CD14-positive monocyte (primary cell): ENCODE data around the gene CCDC195. TPM values are rescaled to one million over a fixed set of nuclear protein-coding genes. Genes with fewer than 3 reads are reported as not detected.
"Not testable (repeated sequence)": the region's sequence is repeated elsewhere in the genome, so short reads cannot be mapped to it uniquely, and the experiment has no call there.

ENCODE experiments used
- DNase-seq, 3 donors: peaks; one replicate each; pipeline ENCODE4 v3.0.0-alpha.2; 2011 to 2022
- H2AFZ ChIP-seq: 2 replicates; pipeline ENCODE4 v1.6.0; 2012; ENCODE audit warnings: mild to moderate bottlenecking, low read depth, low read length, inconsistent platforms; ENCODE audit not compliant: insufficient read depth, poor library complexity, severe bottlenecking
- H3K27ac ChIP-seq, 2 donors: 1 replicate in 1 of 2; 2 replicates in 1 of 2; pipeline ENCODE4 v1.5.1; 2012 to 2013; ENCODE audit warnings: low read length in 2 of 2, control low read depth in 1 of 2, inconsistent platforms in 1 of 2, low read depth in 1 of 2, mild to moderate bottlenecking in 1 of 2
- H3K27me3 ChIP-seq, 2 donors: one replicate each; pipeline versions ENCODE4 v1.6.0 to v1.6.1; 2011 to 2013; ENCODE audit warnings: low read length in 2 of 2; ENCODE audit not compliant: control insufficient read depth in 2 of 2, insufficient read depth in 2 of 2
- H3K36me3 ChIP-seq, 2 donors: replicated peaks in 1 of 2; 1 replicate in 1 of 2; 2 replicates in 1 of 2; pipeline versions ENCODE4 v1.5.1 to v1.6.1; 2012 to 2013; ENCODE audit warnings: low read length in 2 of 2, control low read depth in 1 of 2, inconsistent platforms in 1 of 2, mild to moderate bottlenecking in 1 of 2; ENCODE audit not compliant: insufficient read depth in 2 of 2, control insufficient read depth in 1 of 2
- H3K4me1 ChIP-seq, 2 donors: 1 replicate in 1 of 2; 2 replicates in 1 of 2; pipeline versions ENCODE4 v1.5.1 to v1.6.1; 2012 to 2013; ENCODE audit warnings: low read length in 2 of 2, control low read depth in 1 of 2, inconsistent platforms in 1 of 2, mild to moderate bottlenecking in 1 of 2, moderate library complexity in 1 of 2; ENCODE audit not compliant: insufficient read depth in 2 of 2, control insufficient read depth in 1 of 2
- H3K4me2 ChIP-seq: replicated peaks from 2 replicates; pipeline ENCODE3; 2012; ENCODE audit warnings: low read length, moderate library complexity, mild to moderate bottlenecking; ENCODE audit not compliant: poor library complexity, severe bottlenecking; ENCODE audit errors: extremely low read depth
- H3K4me3 ChIP-seq, 3 experiments: fragments of 200-600 bp in 1 of 3; sonication (generic) in 1 of 3; replicated peaks in 1 of 3; 1 replicate in 2 of 3; 2 replicates in 1 of 3; pipeline ENCODE4 v1.5.1; 2011 to 2013; ENCODE audit warnings: low read length in 3 of 3, mild to moderate bottlenecking in 3 of 3, control low read depth in 2 of 3, low read depth in 2 of 3, inconsistent platforms in 1 of 3, moderate library complexity in 1 of 3
- H3K79me2 ChIP-seq: 2 replicates; pipeline ENCODE4 v1.6.0; 2012; ENCODE audit warnings: mild to moderate bottlenecking, control low read depth, inconsistent platforms, low read length, moderate library complexity; ENCODE audit not compliant: insufficient read depth
- H3K9ac ChIP-seq: 2 replicates; pipeline ENCODE4 v1.6.0; 2017; ENCODE audit warnings: low read length, mild to moderate bottlenecking; ENCODE audit not compliant: insufficient read depth, poor library complexity, severe bottlenecking
- H3K9me3 ChIP-seq, 2 donors: replicated peaks in 1 of 2; 1 replicate in 1 of 2; 2 replicates in 1 of 2; pipeline versions ENCODE4 v1.5.1 to v1.6.1; 2012 to 2013; ENCODE audit warnings: low read length in 2 of 2, control low read depth in 1 of 2; ENCODE audit not compliant: control insufficient read depth in 1 of 2, insufficient read depth in 1 of 2
- H4K20me1 ChIP-seq: 2 replicates; pipeline ENCODE4 v1.6.0; 2012; ENCODE audit warnings: mild to moderate bottlenecking, low read length, control low read depth, moderate library complexity; ENCODE audit not compliant: insufficient read depth
- H3K27ac Mint-ChIP-seq, 7 donors: one replicate each; pipeline ENCODE4 v1.8.0; 2020; ENCODE audit warnings: mild to moderate bottlenecking in 7 of 7, mixed read lengths in 7 of 7, moderate library complexity in 6 of 7, inconsistent platforms in 2 of 7
- H3K27me3 Mint-ChIP-seq, 3 donors: one replicate each; pipeline ENCODE4 v1.8.0; 2021 to 2022; ENCODE audit warnings: low read depth in 3 of 3, mild to moderate bottlenecking in 3 of 3, mixed read lengths in 3 of 3, moderate library complexity in 3 of 3, inconsistent platforms in 1 of 3
- H3K36me3 Mint-ChIP-seq, 2 donors: one replicate each; pipeline ENCODE4 v1.8.0; 2020; ENCODE audit warnings: mixed read lengths in 2 of 2, inconsistent platforms in 1 of 2, mild to moderate bottlenecking in 1 of 2
- H3K4me1 Mint-ChIP-seq: one replicate; pipeline ENCODE4 v1.8.0; 2020; ENCODE audit warnings: mild to moderate bottlenecking, mixed read lengths
- H3K4me3 Mint-ChIP-seq, 2 donors: one replicate each; pipeline ENCODE4 v1.8.0; 2020; ENCODE audit warnings: mild to moderate bottlenecking in 2 of 2, mixed read lengths in 2 of 2, moderate library complexity in 1 of 2
- H3K9me3 Mint-ChIP-seq, 7 donors: one replicate each; pipeline ENCODE4 v1.8.0; 2020 to 2022; ENCODE audit warnings: mixed read lengths in 7 of 7, mild to moderate bottlenecking in 6 of 7, moderate library complexity in 6 of 7, inconsistent platforms in 2 of 7
- CTCF ChIP-seq: fragments of 200-600 bp; IDR thresholded peaks from one replicate; pipeline ENCODE4 v1.8.0; 2022; ENCODE audit warnings: antibody characterized with exemption, mild to moderate bottlenecking
- WGBS: methylation state at CpG from one replicate; pipeline ENCODE4 v1.1.5; 2013; ENCODE audit warnings: missing lambda C conversion rate; ENCODE audit not compliant: insufficient coverage; 5-methylcytosine and 5-hydroxymethylcytosine counted together
- intact Hi-C, 2 donors: fragments of 100-400 bp; cut with micrococcal nuclease; formaldehyde crosslinking; loops; one replicate each; pipeline versions ENCODE4 v1.15.0 to v1.15.1; 2023
- polyA plus RNA-seq, 3 donors: library from polyadenylated mRNA; depleted of rRNA in 1 of 3; unstranded in 2 of 3; stranded (reverse) in 1 of 3; fragments of 300-500 nt in 2 of 3; fragments of >200 nt in 1 of 3; fragmentation: Illumina TruSeq in 2 of 3; gene quantifications; 1 replicate in 2 of 3; 2 replicates in 1 of 3; pipeline ENCODE4 v1.2.3, GENCODE V29; 2012 to 2021

Gene CCDC195
- polyA plus RNA-seq, 3 donors: not detected

DNA sequence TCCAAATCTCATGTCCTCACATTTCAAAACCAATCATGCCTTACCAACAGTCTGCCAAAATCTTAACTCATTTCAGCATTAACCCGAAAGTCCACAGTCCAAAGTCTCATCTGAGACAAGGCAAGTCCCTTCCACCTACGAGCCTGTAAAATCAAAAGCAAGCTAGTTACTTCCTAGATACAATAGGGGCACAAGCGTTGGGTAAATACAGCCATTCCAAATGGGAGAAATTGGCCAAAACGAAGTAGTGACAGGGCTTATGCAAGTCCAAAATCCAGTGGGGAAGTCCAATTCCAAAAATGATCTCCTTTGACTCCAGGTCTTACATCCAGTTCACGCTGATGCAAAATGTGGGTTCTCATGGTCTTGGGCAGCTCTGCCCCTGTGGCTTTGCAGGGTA lies 54.5 kb downstream of the CCDC195 start:
- H3K4me1 Mint-ChIP-seq, H3K9ac ChIP-seq, H3K36me3 ChIP-seq, H3K27me3 Mint-ChIP-seq, H3K36me3 Mint-ChIP-seq, H3K27ac ChIP-seq, H3K4me3 ChIP-seq, H3K4me2 ChIP-seq, intact Hi-C loops, H3K79me2 ChIP-seq, H4K20me1 ChIP-seq, H3K27ac Mint-ChIP-seq, H3K4me3 Mint-ChIP-seq, DNase-seq, H3K27me3 ChIP-seq, H2AFZ ChIP-seq, H3K4me1 ChIP-seq: not testable (repeated sequence)
- peaks cover 17 to 30% of the 10 kb centered on the region in 2 donors for H3K9me3 ChIP-seq
- H3K9me3 Mint-ChIP-seq: peaks cover 23 to 34% (median 29%) of the 10 kb centered on the region in 7 donors
- WGBS: 94% methylated on average over 3 of the region's 5 CpGs

GRCh38 chr2:224659714-224660113 lies 56.5 kb downstream of the CCDC195 start:
- intact Hi-C loops: no loop called here
- no peak for DNase-seq
- Mint-ChIP-seq H3K36me3 (peaks cover 0 to 4% of the 10 kb centered on the region in 2 donors), H3K27ac (no peak overlapping the region), H3K4me1 (peaks cover 8% of the 10 kb centered on the region), H3K27me3 (no peaks in the 10 kb centered on the region), H3K9me3 (peaks cover 20 to 45% (median 39%) of the 10 kb centered on the region in 7 donors), H3K4me3 (no peak overlapping the region)
- Histone ChIP-seq H3K79me2 (no peaks in the 10 kb centered on the region), H4K20me1 (no peaks in the 10 kb centered on the region), H3K9me3 (peaks cover 17 to 40% of the 10 kb centered on the region in 2 donors), H3K4me2 (no peak overlapping the region), H3K27me3 (no peaks in the 10 kb centered on the region), H3K4me1 (no peaks in the 10 kb centered on the region), H3K27ac (no peak overlapping the region), H3K9ac (no peak overlapping the region), H3K4me3 (no peak overlapping the region), H2AFZ (no peak overlapping the region), H3K36me3 (no peaks in the 10 kb centered on the region)
- no peak for TF ChIP-seq CTCF
- 81% methylated on average over 2 of the region's 6 CpGs for WGBS
